ENCODE measurements around the gene NUMA1. TPM values are rescaled to one million over a fixed set of nuclear protein-coding genes. Genes with fewer than 3 reads are reported as not detected.
A peak's percentile ranks its signal among the peaks of the same experiment; 100 is the strongest.

Gene NUMA1
- total and polyA plus RNA-seq, 12 donors = 54.1 to 159 (median 83.4) TPM

- no peak for ATAC-seq
- intact Hi-C loops (cut with DNase I) = no loop called here
- Histone ChIP-seq H3K4me3 (peak overlapping the region in 7 of 10 donors; percentile 16 to 51 (median 43)), H3K4me1 (peaks cover 0 to 51% (median 25%) of the 10 kb centered on the region in 9 donors), H3K27ac (peak overlapping the region in 9 of 10 donors; percentile 36 to 91 (median 76)), H3K9me3 (no peaks in the 10 kb centered on the region), H3K27me3 (no peaks in the 10 kb centered on the region), H3K36me3 (peaks cover 0 to 61% (median 21%) of the 10 kb centered on the region in 9 donors)
- WGBS, 2 donors = 60 to 72% methylated on average over 8 of the region's 8 CpGs
- TF ChIP-seq, protein P1, sequence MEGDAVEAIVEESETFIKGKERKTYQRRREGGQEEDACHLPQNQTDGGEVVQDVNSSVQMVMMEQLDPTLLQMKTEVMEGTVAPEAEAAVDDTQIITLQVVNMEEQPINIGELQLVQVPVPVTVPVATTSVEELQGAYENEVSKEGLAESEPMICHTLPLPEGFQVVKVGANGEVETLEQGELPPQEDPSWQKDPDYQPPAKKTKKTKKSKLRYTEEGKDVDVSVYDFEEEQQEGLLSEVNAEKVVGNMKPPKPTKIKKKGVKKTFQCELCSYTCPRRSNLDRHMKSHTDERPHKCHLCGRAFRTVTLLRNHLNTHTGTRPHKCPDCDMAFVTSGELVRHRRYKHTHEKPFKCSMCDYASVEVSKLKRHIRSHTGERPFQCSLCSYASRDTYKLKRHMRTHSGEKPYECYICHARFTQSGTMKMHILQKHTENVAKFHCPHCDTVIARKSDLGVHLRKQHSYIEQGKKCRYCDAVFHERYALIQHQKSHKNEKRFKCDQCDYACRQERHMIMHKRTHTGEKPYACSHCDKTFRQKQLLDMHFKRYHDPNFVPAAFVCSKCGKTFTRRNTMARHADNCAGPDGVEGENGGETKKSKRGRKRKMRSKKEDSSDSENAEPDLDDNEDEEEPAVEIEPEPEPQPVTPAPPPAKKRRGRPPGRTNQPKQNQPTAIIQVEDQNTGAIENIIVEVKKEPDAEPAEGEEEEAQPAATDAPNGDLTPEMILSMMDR (IDR thresholded peaks at IDR 0.05) = no peak
- DNase-seq = no peak
Measured at GRCh38 chr11:71999798-72000197, 80.5 kb downstream of the NUMA1 start.

GRCh38 chr11:71999362-71999761 lies 81.0 kb downstream of the NUMA1 start:
- peak overlapping the region in 8 of 10 donors; percentile 11 to 51 (median 41) for H3K4me3 ChIP-seq
- H3K4me1 ChIP-seq = peaks cover 0 to 51% (median 25%) of the 10 kb centered on the region in 9 donors
- H3K36me3 ChIP-seq = peaks cover 0 to 57% (median 16%) of the 10 kb centered on the region in 9 donors
- 25% methylated on average over 2 of the region's 2 CpGs for WGBS, 2 donors
- DNase-seq (peak in 1 of 2 donors; percentile 37), ATAC-seq (peak in 7 of 8 donors; percentile 33 to 64 (median 55))
- no peaks in the 10 kb centered on the region for H3K27me3 ChIP-seq
- H3K9me3 ChIP-seq = no peaks in the 10 kb centered on the region
- TF ChIP-seq, protein P1 (IDR thresholded peaks at IDR 0.05) = no peak
- intact Hi-C loops (cut with DNase I) = no loop called here
- H3K27ac ChIP-seq = peak overlapping the region in 9 of 10 donors; percentile 36 to 91 (median 76)

GRCh38 chr11:71998649-71999310 lies 81.6 kb downstream of the NUMA1 start, which contains the start of gene IL18BP:
IL18BP (plus strand) TSS chr11:71998909; CDS start chr11:71999985, 1,076 bp downstream.
- Histone ChIP-seq H3K27ac (peak within 1 kb of the TSS in 9 of 10 donors; percentile 36 to 91 (median 76)), H3K4me3 (peak within 1 kb of the TSS in 8 of 10 donors; percentile 11 to 51 (median 41)), H3K27me3 (no peaks in the 10 kb centered on the region), H3K36me3 (peaks cover 0 to 51% (median 10%) of the 10 kb centered on the region in 9 donors), H3K4me1 (peaks cover 0 to 51% (median 25%) of the 10 kb centered on the region in 9 donors), H3K9me3 (no peaks in the 10 kb centered on the region)
- intact Hi-C loops (cut with DNase I) = no loop called here
- DNase-seq (peak in 1 of 2 donors; percentile 46), ATAC-seq (peak in 7 of 8 donors; percentile 5 to 51 (median 36))
- 69 to 73% methylated on average over 11 of the region's 11 CpGs for WGBS, 2 donors
- TF ChIP-seq, protein P1 (IDR thresholded peaks at IDR 0.05) = no peak

GRCh38 chr11:71998061-71998460 lies 82.3 kb downstream of the NUMA1 start:
- intact Hi-C loops (cut with DNase I) = no loop called here
- Histone ChIP-seq H3K27ac (peak overlapping the region in 4 of 10 donors; percentile 76 to 91 (median 82)), H3K9me3 (no peaks in the 10 kb centered on the region), H3K27me3 (no peaks in the 10 kb centered on the region), H3K4me1 (peaks cover 0 to 51% (median 25%) of the 10 kb centered on the region in 9 donors), H3K36me3 (peaks cover 0 to 44% (median 4%) of the 10 kb centered on the region in 9 donors), H3K4me3 (no peak overlapping the region)
- TF ChIP-seq, protein P1 (IDR thresholded peaks at IDR 0.05) = no peak
- 89 to 90% methylated on average over 2 of the region's 2 CpGs for WGBS, 2 donors
- no peak for ATAC-seq
- no peak for DNase-seq

Data from heart right ventricle (tissue), 16 donors.